Psoas muscle (tissue), 8 donors: ENCODE measurements around the gene SCAMP1. TPM values are rescaled to one million over a fixed set of nuclear protein-coding genes. Genes with fewer than 3 reads are reported as not detected.
A peak's percentile ranks its signal among the peaks of the same experiment; 100 is the strongest.

Experiments
- ATAC-seq, 4 donors: fragments of 200-7000 bp; cut with Tn5 transposase; one replicate each; pipeline ENCODE4 v1.9.1; 2020; ENCODE audit warnings: moderate library complexity in 3 of 4, mild to moderate bottlenecking in 2 of 4
- DNase-seq, 2 donors: peaks; one replicate each; pipeline ENCODE4 v3.0.0-alpha.2; 2020
- H3K27ac ChIP-seq: fragments of 200-600 bp; one replicate; pipeline ENCODE4 v1.8.0; 2022
- H3K27me3 ChIP-seq, 3 donors: fragments of 200-600 bp in 1 of 3; one replicate each; pipeline versions ENCODE4 v1.6.1 to v1.8.0; 2013 to 2022; ENCODE audit warnings: low read length in 2 of 3, mild to moderate bottlenecking in 2 of 3, moderate library complexity in 1 of 3; ENCODE audit not compliant: insufficient read depth in 3 of 3
- H3K36me3 ChIP-seq, 2 donors: fragments of 200-600 bp in 1 of 2; one replicate each; pipeline versions ENCODE4 v1.6.1 to v1.8.0; 2013 to 2022; ENCODE audit warnings: low read depth in 1 of 2, mild to moderate bottlenecking in 1 of 2, moderate library complexity in 1 of 2; ENCODE audit not compliant: insufficient read depth in 1 of 2
- H3K4me1 ChIP-seq: fragments of 200-600 bp; one replicate; pipeline ENCODE4 v1.8.0; 2022
- H3K4me3 ChIP-seq: fragments of 200-600 bp; one replicate; pipeline ENCODE4 v1.8.0; 2022; ENCODE audit warnings: mild to moderate bottlenecking
- H3K9me3 ChIP-seq: fragments of 200-600 bp; one replicate; pipeline ENCODE4 v1.8.0; 2022
- CTCF ChIP-seq: fragments of 200-600 bp; IDR thresholded peaks from one replicate; pipeline ENCODE4 v1.8.0; 2022; ENCODE audit warnings: antibody characterized with exemption
- whole genome bisulfite sequencing, 3 donors: extraction: QIAGEN DNeasy Blood & Tissue Kit; methylation state at CpG; one replicate each; pipeline versions ENCODE4 v1.1.6 to v1.1.7; 2013; 5-methylcytosine and 5-hydroxymethylcytosine counted together
- intact Hi-C, 2 donors: fragments of 100-400 bp; cut with DNase I; formaldehyde crosslinking; loops; one replicate each; pipeline versions ENCODE4 v1.11.0 to v1.14.2; 2022
- polyA plus RNA-seq, 3 donors: library from polyadenylated mRNA; stranded (reverse); fragments of 200-250 nt; gene quantifications; one replicate each; pipeline ENCODE4 v1.2.3, GENCODE V29; 2013
- total RNA-seq, 4 donors: library from RNA; stranded (reverse); fragmentation: NEBNext Ultra II Directional in 2 of 4; extraction: Animal tissue kit (Norgen Biotek cat#: 25700) in 2 of 4; gene quantifications; one replicate each; pipeline versions ENCODE4 v1.2.1 to v1.2.4, GENCODE V29; 2021 to 2023
- donor health status: healthy with polysubstance abuse.
- donor health status: DM: no; HTN: no; CAD: no; lungs with moderate emphysema.
- donor health status: Bipolar disorder and iron deficiency.
- donor health status: healthy.
- donor health status: DM: yes; HTN: yes; CAD: no.
- donor health status: DM: no; HTN: no; CAD: no.
- donor health status: DM: no; HTN: no; CAD: no.
- donor health status: DM: yes; HTN: yes; CAD: no.

SCAMP1 gene
- total and polyA plus RNA-seq, 7 donors = 7.2 to 28.4 (median 16.4) TPM

- intact Hi-C loops = no loop called here
- WGBS, 3 donors = 27 to 35% (median 28%) methylated on average over 13 of the region's 13 CpGs
- ATAC-seq (peak; percentile 73 to 85 (median 82)), DNase-seq (no peak)
- Histone ChIP-seq H3K27ac (no peak overlapping the region), H3K9me3 (no peaks in the 10 kb centered on the region), H3K4me3 (no peak overlapping the region), H3K27me3 (no peaks in the 10 kb centered on the region), H3K36me3 (no peaks in the 10 kb centered on the region), H3K4me1 (peaks cover 24% of the 10 kb centered on the region)
- TF ChIP-seq CTCF = no peak
These were observed 137.4 kb downstream of the SCAMP1 start for GRCh38 chr5:78497573-78498533.

- 88 to 97% (median 95%) methylated on average over 1 of the region's 1 CpG for WGBS, 3 donors
- intact Hi-C loops = no loop called here
- no peak for DNase-seq
- TF ChIP-seq CTCF = no peak
- Histone ChIP-seq H3K9me3 (no peaks in the 10 kb centered on the region), H3K27ac (no peak overlapping the region), H3K4me3 (no peak overlapping the region), H3K36me3 (no peaks in the 10 kb centered on the region), H3K27me3 (no peaks in the 10 kb centered on the region), H3K4me1 (peaks cover 32% of the 10 kb centered on the region)
- ATAC-seq = no peak
These were observed 139.1 kb downstream of the SCAMP1 start for GRCh38 chr5:78499485-78499884.

- intact Hi-C loops = no loop called here
- Histone ChIP-seq H3K27me3 (no peaks in the 10 kb centered on the region), H3K9me3 (no peaks in the 10 kb centered on the region), H3K27ac (no peak overlapping the region), H3K4me3 (no peak overlapping the region), H3K36me3 (no peaks in the 10 kb centered on the region), H3K4me1 (peaks cover 38% of the 10 kb centered on the region)
- TF ChIP-seq CTCF = no peak
- WGBS, 3 donors = 86 to 95% (median 92%) methylated on average over 2 of the region's 2 CpGs
- no peak for DNase-seq
- no peak for ATAC-seq
These were observed 139.6 kb downstream of the SCAMP1 start for GRCh38 chr5:78500028-78500427.

- peaks cover 45% of the 10 kb centered on the region for H3K4me1 ChIP-seq
- TF ChIP-seq CTCF = no peak
These were observed 140.5 kb downstream of the SCAMP1 start for GRCh38 chr5:78500871-78501270.

More at GRCh38 chr5:78500871-78501270, 140.5 kb downstream of the SCAMP1 start:
- Histone ChIP-seq H3K36me3 (no peaks in the 10 kb centered on the region), H3K27me3 (no peaks in the 10 kb centered on the region), H3K27ac (no peak overlapping the region), H3K9me3 (no peaks in the 10 kb centered on the region), H3K4me3 (no peak overlapping the region)
- DNase-seq (no peak), ATAC-seq (no peak)
- intact Hi-C loops = no loop called here
- WGBS, 3 donors = 96 to 98% (median 97%) methylated on average over 5 of the region's 5 CpGs
